ENCODE results near the gene CHST5. TPM values are rescaled to one million over a fixed set of nuclear protein-coding genes. Genes with fewer than 3 reads are reported as not detected.

The CHST5 gene
- total RNA-seq, 1 donor from 2014 or later, result 0.64 TPM

DNA sequence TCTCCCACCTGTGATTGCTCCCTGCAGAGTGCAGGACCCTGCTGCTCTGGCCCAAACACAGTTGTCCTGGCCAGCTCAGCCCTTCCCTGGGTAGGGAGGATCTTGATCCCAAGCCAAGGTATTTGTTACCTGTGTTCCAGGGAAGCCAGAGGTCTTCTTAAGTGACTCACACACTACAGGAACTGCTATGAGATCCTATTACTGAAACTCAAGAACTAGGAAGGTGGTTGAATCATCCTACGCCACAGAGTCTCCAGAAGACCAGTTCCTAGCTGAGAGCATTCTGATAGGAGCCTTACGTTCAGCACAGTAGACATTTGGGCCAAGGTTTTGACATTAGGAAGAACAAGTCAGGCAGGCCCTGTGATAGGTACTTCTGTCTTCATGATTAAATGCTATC is 52.7 kb downstream of the CHST5 start:
- Mint-ChIP-seq H3K27me3 (ENCODE audit: unreplicated experiment) (peaks cover 5% of the 10 kb centered on the region), H3K9me3 (ENCODE audit: unreplicated experiment) (peaks cover 9% of the 10 kb centered on the region), H3K27ac (ENCODE audit: unreplicated experiment) (no peak overlapping the region), H3K36me3 (ENCODE audit: unreplicated experiment) (no peaks in the 10 kb centered on the region), H3K4me1 (ENCODE audit: low read depth, unreplicated experiment) (peaks cover 6% of the 10 kb centered on the region), H3K4me3 (ENCODE audit: unreplicated experiment) (no peak overlapping the region)
- TF ChIP-seq, protein P1, sequence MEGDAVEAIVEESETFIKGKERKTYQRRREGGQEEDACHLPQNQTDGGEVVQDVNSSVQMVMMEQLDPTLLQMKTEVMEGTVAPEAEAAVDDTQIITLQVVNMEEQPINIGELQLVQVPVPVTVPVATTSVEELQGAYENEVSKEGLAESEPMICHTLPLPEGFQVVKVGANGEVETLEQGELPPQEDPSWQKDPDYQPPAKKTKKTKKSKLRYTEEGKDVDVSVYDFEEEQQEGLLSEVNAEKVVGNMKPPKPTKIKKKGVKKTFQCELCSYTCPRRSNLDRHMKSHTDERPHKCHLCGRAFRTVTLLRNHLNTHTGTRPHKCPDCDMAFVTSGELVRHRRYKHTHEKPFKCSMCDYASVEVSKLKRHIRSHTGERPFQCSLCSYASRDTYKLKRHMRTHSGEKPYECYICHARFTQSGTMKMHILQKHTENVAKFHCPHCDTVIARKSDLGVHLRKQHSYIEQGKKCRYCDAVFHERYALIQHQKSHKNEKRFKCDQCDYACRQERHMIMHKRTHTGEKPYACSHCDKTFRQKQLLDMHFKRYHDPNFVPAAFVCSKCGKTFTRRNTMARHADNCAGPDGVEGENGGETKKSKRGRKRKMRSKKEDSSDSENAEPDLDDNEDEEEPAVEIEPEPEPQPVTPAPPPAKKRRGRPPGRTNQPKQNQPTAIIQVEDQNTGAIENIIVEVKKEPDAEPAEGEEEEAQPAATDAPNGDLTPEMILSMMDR (IDR thresholded peaks at IDR 0.05; ENCODE audit: partially characterized antibody, unreplicated experiment), result no peak
- DNase-seq, result no peak

DNA sequence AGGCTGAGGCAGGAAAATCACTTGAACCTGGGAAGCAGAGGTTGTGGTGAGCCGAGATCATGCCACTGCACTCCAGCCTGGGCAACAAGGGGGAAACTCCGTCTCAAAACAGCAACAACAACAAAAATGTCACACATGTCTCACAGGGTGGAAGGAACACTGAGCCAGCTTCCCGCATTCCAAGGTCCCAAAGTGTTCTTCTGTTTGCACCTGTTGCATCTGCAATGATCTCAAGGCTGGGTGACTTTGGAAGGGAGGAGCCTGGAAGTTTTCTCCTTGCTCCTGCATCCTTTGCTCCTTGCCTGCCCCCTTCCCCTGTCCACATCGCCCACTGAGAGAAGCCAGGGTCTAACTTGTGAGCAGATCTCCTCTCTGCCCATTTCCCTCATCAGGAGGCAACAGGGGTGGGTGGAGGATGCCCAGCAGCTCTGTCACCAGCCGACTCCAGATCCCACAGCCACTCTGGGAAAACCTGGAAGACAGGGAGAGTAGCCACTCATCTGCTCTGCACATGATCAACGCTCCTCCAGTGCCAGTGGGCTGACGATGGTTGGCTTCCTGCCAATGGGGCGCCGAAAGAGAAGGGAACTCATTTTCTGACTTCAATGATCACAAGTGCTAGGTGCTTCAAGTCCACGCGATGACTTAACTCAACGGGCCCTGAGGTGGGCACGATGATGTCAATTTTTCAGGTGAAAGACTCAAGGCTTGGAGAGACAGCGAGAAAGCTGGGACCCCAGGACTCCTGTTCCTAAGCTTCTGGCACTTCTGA is 53.3 kb downstream of the CHST5 start:
- Mint-ChIP-seq H3K27ac (ENCODE audit: unreplicated experiment) (no peak overlapping the region), H3K4me3 (ENCODE audit: unreplicated experiment) (no peak overlapping the region), H3K36me3 (ENCODE audit: unreplicated experiment) (no peaks in the 10 kb centered on the region), H3K27me3 (ENCODE audit: unreplicated experiment) (peaks cover 6% of the 10 kb centered on the region), H3K9me3 (ENCODE audit: unreplicated experiment) (peaks cover 9% of the 10 kb centered on the region), H3K4me1 (ENCODE audit: low read depth, unreplicated experiment) (peaks cover 6% of the 10 kb centered on the region)
- no peak for DNase-seq
- TF ChIP-seq, protein P1 (IDR thresholded peaks at IDR 0.05; ENCODE audit: partially characterized antibody, unreplicated experiment), result no peak

DNA sequence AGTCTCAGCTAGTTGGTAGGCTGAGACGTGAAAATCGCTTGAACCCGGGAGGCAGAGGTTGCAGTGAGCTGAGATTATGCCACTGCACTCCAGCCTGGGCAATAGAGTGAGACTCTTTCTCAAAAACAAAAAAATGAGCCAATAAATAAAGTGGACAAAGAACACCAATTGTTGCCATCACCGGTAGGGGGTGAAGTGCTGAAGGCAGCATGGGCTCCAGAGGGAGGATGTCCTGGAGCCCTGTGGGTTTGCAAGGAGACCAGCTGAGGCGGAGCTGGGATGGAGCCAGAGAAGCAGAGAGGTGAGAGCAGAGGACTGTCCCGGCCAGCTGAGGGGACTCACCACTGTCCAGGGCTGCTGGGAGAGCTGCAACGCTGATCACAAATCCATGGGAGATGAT is 54.4 kb downstream of the CHST5 start:
- peaks cover 9% of the 10 kb centered on the region for H3K9me3 Mint-ChIP-seq (ENCODE audit: unreplicated experiment)
- DNase-seq, result no peak
- H3K4me1 Mint-ChIP-seq (ENCODE audit: low read depth, unreplicated experiment), result peaks cover 6% of the 10 kb centered on the region
- H3K36me3 Mint-ChIP-seq (ENCODE audit: unreplicated experiment), result no peaks in the 10 kb centered on the region
- TF ChIP-seq, protein P1 (IDR thresholded peaks at IDR 0.05; ENCODE audit: partially characterized antibody, unreplicated experiment), result no peak
- no peak overlapping the region for H3K27ac Mint-ChIP-seq (ENCODE audit: unreplicated experiment)
- peaks cover 6% of the 10 kb centered on the region for H3K27me3 Mint-ChIP-seq (ENCODE audit: unreplicated experiment)
- H3K4me3 Mint-ChIP-seq (ENCODE audit: unreplicated experiment), result no peak overlapping the region

DNA sequence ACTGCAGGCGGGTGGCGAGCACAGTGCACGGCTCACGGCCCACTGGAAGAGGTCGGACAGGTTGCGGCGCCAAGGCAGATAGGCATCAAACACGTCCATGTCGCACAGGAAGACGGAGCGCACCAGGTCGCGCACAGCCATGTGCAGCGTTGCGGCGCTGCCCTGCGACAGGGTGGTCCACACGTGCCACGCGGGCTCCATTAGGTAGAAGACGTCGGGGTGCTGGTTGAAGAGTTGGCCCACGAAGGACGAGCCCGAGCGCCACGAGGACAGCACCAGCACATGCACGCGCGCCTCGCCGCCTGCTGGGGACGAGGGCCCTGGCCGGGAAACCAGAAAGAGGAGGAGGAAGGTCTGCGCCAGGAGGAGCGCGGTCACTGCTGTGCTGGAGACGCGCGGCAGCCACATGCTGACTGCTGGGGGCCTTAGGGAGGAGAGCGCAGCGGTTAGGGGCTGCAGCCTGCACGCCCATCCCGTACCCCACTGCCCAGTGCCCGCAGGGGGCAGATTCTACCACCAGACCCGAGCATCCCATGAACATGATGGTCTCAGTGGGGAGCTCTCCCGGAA is 56.4 kb downstream of the CHST5 start:
- TF ChIP-seq, protein P1 (IDR thresholded peaks at IDR 0.05; ENCODE audit: partially characterized antibody, unreplicated experiment), result no peak
- H3K36me3 Mint-ChIP-seq (ENCODE audit: unreplicated experiment), result no peaks in the 10 kb centered on the region
- no peaks in the 10 kb centered on the region for H3K4me1 Mint-ChIP-seq (ENCODE audit: low read depth, unreplicated experiment)
- H3K27me3 Mint-ChIP-seq (ENCODE audit: unreplicated experiment), result peaks cover 6% of the 10 kb centered on the region
- no peak for DNase-seq
- no peak overlapping the region for H3K4me3 Mint-ChIP-seq (ENCODE audit: unreplicated experiment)
- H3K9me3 Mint-ChIP-seq (ENCODE audit: unreplicated experiment), result peaks cover 4% of the 10 kb centered on the region
- H3K27ac Mint-ChIP-seq (ENCODE audit: unreplicated experiment), result no peak overlapping the region

Other genes starting within 250 kb of the CHST5 start
- 60.1 TPM for gene CFDP1, start 102.6 kb downstream of the CHST5 start, total RNA-seq (ENCODE audit: unreplicated experiment)
- gene TMEM170A, start 71.4 kb downstream of the CHST5 start, total RNA-seq (ENCODE audit: unreplicated experiment), result 30.6 TPM
- 4.0 TPM for gene CHST6, start 40.7 kb downstream of the CHST5 start, total RNA-seq (ENCODE audit: unreplicated experiment)
- gene TMEM231, start 20.1 kb upstream of the CHST5 start, total RNA-seq (ENCODE audit: unreplicated experiment), result 14.1 TPM
- 208 TPM for gene GABARAPL2, start 30.3 kb upstream of the CHST5 start, total RNA-seq (ENCODE audit: unreplicated experiment)
- 80.1 TPM for gene ADAT1, start 87.2 kb upstream of the CHST5 start, total RNA-seq (ENCODE audit: unreplicated experiment)
- 97.4 TPM for gene KARS1, start 111.6 kb upstream of the CHST5 start, total RNA-seq (ENCODE audit: unreplicated experiment)
- 137 TPM for gene TERF2IP, start 111.7 kb upstream of the CHST5 start, total RNA-seq (ENCODE audit: unreplicated experiment)
- gene CPHXL2, start 140.9 kb upstream of the CHST5 start, total RNA-seq (ENCODE audit: unreplicated experiment), result not detected
- not detected for gene DUXB, start 165.4 kb upstream of the CHST5 start, total RNA-seq (ENCODE audit: unreplicated experiment)
- not detected for gene CPHXL, start 190.4 kb upstream of the CHST5 start, total RNA-seq (ENCODE audit: unreplicated experiment)